HT-29 (cell line): ENCODE results near the gene DCDC2B. TPM values are rescaled to one million over a fixed set of nuclear protein-coding genes. Genes with fewer than 3 reads are reported as not detected.
"Not testable (repeated sequence)": the region's sequence is repeated elsewhere in the genome, so short reads cannot be mapped to it uniquely, and the experiment has no call there.

Experiments
- DNase-seq: peaks from one replicate; pipeline ENCODE4 v3.0.0-alpha.2; 2015; ENCODE audit warnings: low spot score
- total RNA-seq: library from RNA; depleted of rRNA; stranded (reverse); fragments of >200 nt; shearing (Covaris generic); gene quantifications from 2 replicates; pipeline ENCODE4 v1.2.3, GENCODE V29; 2014; rRNA removed

Gene DCDC2B
- total RNA-seq, 1 experiment from 2014 or later = not detected

DNA sequence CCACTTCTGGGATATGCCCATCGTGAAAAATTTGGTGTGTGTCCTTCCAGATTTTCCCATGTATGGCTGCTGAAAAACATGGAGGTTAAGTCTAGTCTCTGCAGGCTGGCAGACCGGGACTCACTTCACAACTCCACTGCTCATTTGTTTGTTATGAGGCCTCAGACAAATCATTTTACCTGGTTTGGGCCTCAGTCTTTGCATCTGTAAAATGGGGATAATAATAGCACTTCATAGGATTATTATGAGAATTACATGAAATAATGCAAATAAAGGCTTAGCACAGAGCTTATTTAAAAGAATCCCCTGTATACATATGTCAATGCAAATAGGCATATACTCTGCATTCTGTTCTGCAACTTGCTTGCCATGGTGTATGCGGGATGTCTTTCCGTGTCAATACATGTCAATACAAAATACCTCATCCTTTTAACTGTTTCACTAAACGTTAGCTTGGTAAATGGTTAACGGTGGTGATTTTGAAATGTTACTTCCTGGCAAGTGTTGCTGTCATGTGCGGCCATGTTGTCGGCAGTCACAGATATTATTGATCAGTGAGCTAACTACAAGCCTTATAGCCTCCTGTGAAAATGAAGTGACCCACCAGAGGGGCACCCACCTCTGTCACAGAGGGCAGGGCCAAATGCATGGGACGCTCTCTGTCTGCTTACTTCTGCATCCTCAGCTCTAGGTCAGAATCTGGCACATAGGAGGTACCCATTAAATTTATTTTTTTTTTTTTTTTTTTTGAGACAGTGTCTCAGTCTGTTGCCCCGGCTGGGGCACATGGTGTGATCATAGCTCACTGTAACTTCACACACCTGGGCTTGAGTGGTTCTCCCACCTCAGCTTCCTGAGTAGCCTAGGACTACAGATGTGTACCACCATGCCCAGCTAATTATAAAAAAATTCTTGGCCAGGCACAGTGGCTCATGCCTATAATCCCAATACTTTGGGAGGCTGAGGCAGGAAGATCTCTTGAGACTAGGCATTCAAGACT lies 46.5 kb downstream of the DCDC2B start:
- DNase-seq = no peak

DNA sequence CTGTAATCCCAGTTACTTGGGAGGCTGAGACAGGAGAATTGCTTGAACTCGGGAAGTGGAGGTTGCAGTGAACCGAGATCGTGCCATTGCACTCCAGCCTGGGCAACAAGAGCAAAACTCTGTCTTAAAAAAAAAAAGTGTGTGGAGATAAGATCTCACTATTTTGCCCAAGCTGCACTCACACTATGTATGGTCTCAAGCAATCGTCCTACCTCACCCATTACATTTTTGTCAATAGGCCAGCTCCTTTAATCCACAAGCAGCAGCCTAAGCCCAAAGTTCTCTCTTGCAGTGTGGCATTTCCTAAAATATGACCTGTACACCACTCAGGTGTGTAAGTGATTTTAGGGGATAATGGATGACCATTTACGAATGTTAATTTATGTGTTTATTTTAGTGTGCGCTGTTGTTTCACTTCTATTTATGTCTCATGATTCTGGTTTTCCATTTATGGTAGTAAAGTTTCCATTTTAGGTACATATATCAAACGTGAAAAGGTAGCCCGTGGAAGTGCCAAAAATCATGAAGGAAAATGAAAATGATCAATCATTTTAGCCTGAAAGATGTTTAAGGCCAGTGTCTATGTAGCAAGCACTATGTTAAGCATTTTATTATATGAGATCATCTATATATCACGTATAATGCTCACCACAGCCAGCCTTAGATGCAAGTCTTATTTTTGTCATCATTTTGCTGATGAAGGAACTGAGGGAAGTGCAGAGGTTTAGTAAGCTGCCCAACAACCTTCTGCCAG lies 47.8 kb downstream of the DCDC2B start:
- DNase-seq = no peak

DNA sequence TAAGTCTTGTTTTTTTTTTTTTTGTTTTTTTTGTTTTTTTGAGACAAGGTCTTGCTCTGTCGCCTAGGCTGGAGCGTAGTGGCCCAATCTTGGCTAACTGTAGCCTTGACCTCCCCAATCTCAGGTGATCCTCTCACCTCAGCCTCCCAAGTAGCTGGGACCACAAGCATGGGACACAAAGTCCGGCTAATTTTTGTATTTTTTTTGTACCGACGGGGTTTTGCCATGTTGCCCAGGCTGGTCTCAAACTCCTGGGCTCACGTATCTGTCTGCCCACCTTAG lies 48.3 kb downstream of the DCDC2B start:
- no peak for DNase-seq

DNA sequence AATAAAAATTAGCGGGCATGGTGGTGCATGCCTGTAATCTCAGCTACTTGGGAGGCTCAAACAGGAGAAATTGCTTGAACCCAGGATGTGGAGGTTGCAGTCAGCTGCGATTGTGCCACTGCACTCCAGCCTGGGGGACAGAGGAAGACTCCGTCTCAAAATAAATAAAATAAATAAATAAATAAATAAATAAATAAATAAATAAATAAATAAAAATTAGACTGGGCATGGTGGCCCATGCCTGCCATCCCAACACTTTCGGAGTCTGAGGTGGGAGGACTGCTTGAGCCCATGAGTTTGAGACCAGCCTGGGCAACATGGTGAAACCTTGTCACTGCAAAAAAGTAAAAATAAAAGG lies 54.3 kb downstream of the DCDC2B start:
- DNase-seq = not testable (repeated sequence)

DNA sequence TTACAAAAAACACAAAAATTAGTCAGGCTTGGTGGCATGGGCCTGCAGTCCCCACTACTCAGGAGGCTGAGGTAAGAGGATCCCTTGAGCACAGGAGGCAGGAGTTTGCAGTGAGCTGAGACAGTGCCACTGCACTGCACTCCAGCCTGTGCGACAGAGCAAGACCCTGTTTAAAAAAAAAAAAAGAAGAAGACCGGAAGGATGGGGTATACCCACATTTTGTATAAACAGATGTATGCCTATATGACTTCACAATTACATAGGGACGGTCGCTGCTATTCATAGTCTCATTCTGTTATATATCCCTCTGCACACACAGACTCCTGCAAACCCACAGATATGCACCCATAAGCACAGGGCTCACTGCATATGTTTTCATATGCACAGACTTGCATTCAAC lies 54.9 kb downstream of the DCDC2B start:
- no peak for DNase-seq

Other genes with a start within 250 kb of the DCDC2B start
- 75.2 and 90.4 TPM in 2 replicates for gene KHDRBS1, start 195.2 kb upstream of the DCDC2B start, total RNA-seq
- 10.7 and 11.0 TPM in 2 replicates for gene TMEM39B, start 136.2 kb upstream of the DCDC2B start, total RNA-seq
- 22.9 and 25.4 TPM in 2 replicates for gene KPNA6, start 101.0 kb upstream of the DCDC2B start, total RNA-seq
- 48.6 and 54.8 TPM in 2 replicates for gene TXLNA, start 29.4 kb upstream of the DCDC2B start, total RNA-seq
- 9.5 and 12.3 TPM in 2 replicates for gene CCDC28B, start 8.5 kb upstream of the DCDC2B start, total RNA-seq
- gene IQCC, start 3.4 kb upstream of the DCDC2B start, total RNA-seq = 4.8 and 9.1 TPM in 2 replicates
- 21.7 and 25.1 TPM in 2 replicates for gene TMEM234, start 13.3 kb downstream of the DCDC2B start, total RNA-seq
- 331 and 332 TPM in 2 replicates for gene EIF3I, start 13.3 kb downstream of the DCDC2B start, total RNA-seq
- gene FAM167B, start 38.1 kb downstream of the DCDC2B start, total RNA-seq = 0.29 TPM in 1 of 2 replicates, not detected in the other
- 0.33 and 0.76 TPM in 2 replicates for gene LCK, start 42.2 kb downstream of the DCDC2B start, total RNA-seq
- gene HDAC1, start 83.0 kb downstream of the DCDC2B start, total RNA-seq = 185 and 200 TPM in 2 replicates
- gene MARCKSL1, start 127.1 kb downstream of the DCDC2B start, total RNA-seq = 384 TPM in 2 replicates
- 2.6 and 12.4 TPM in 2 replicates for gene FAM229A, start 153.4 kb downstream of the DCDC2B start, total RNA-seq
- gene TSSK3, start 153.4 kb downstream of the DCDC2B start, total RNA-seq = 0.08 and 1.8 TPM in 2 replicates
- 48.3 and 54.4 TPM in 2 replicates for gene BSDC1, start 185.4 kb downstream of the DCDC2B start, total RNA-seq